Prostate gland (tissue), 2 donors: ENCODE results near the gene COL25A1.

Experiments used
- POLR2AphosphoS5 ChIP-seq: sonication (generic); formaldehyde crosslinking; IDR thresholded peaks from one replicate; pipeline ENCODE4 v1.6.1; 2017; ENCODE audit warnings: antibody characterized with exemption
- TF ChIP-seq, protein P1 (sequence below), 4 experiments: fragments of 200-600 bp in 2 of 4; fragments of 450-650 bp in 2 of 4; sonication (generic) in 2 of 4; IDR thresholded peaks; 1 replicate in 3 of 4; 2 replicates in 1 of 4; pipeline ENCODE4 v1.5.1; 2016 to 2019; ENCODE audit warnings: antibody characterized with exemption in 4 of 4, mild to moderate bottlenecking in 2 of 4, moderate library complexity in 2 of 4

DNA sequence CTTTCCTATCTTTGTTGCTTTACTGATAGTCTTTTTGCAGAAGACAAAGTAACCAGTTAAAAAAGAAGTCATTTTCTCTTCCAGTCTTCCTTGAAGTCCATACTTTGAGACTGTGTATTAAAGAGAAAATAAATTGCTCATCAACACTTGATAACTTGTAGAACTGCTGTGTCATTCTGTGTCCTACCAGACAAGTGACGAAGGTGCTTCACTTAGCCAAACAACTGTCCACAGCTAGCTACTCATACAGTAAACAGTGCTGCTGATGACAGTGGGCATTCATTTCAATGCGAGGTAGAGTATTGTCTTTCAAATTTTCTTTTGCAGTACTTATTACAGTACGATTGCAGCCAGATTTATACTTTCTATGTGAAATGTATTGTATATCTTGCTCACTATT lies 11.5 kb downstream of the COL25A1 start:
- TF ChIP-seq, protein P1, sequence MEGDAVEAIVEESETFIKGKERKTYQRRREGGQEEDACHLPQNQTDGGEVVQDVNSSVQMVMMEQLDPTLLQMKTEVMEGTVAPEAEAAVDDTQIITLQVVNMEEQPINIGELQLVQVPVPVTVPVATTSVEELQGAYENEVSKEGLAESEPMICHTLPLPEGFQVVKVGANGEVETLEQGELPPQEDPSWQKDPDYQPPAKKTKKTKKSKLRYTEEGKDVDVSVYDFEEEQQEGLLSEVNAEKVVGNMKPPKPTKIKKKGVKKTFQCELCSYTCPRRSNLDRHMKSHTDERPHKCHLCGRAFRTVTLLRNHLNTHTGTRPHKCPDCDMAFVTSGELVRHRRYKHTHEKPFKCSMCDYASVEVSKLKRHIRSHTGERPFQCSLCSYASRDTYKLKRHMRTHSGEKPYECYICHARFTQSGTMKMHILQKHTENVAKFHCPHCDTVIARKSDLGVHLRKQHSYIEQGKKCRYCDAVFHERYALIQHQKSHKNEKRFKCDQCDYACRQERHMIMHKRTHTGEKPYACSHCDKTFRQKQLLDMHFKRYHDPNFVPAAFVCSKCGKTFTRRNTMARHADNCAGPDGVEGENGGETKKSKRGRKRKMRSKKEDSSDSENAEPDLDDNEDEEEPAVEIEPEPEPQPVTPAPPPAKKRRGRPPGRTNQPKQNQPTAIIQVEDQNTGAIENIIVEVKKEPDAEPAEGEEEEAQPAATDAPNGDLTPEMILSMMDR (IDR thresholded peaks at IDR 0.05), result no peak
- no peak for TF ChIP-seq POLR2AphosphoS5
